ENCODE data around the gene DDC. TPM values are rescaled to one million over a fixed set of nuclear protein-coding genes. Genes with fewer than 3 reads are reported as not detected.

DDC gene
- 1 to 10 TPM; 2.3 to 2.5 TPM for total RNA-seq
- 1 to 10 TPM; 1.6 to 1.9 TPM for polyA plus RNA-seq (ENCODE audit: insufficient read length in 2 of 2)
- long read RNA-seq, donor 1 = 0 reads
- long read RNA-seq, donor 2, partial matches to known transcripts = 0 of 1 reads
- long read RNA-seq, donor 2, other reads (novel, unspliced or antisense) = 0 of 1 reads
- long read RNA-seq, donor 3, partial matches to known transcripts = 0 of 1 reads
- long read RNA-seq, donor 3, other reads (novel, unspliced or antisense) = 0 of 1 reads
- long read RNA-seq, donor 4, partial matches to known transcripts = 0 of 1 reads
- long read RNA-seq, donor 4, other reads (novel, unspliced or antisense) = 0 of 1 reads

- Histone ChIP-seq H3K9me3 (ENCODE audit: control insufficient read depth, insufficient read depth, low read length) (no peaks in the 10 kb centered on the region), H3K27me3 (ENCODE audit: control insufficient read depth, insufficient read depth, low read length) (no peaks in the 10 kb centered on the region), H3K4me1 (ENCODE audit: control insufficient read depth, insufficient read depth, low read length) (peaks cover 10% of the 10 kb centered on the region), H3K36me3 (ENCODE audit: control insufficient read depth, insufficient read depth, low read length) (no peaks in the 10 kb centered on the region), H3K4me3 (ENCODE audit: low read depth, low read length) (no peak within 1 kb of the TSS), H3K27ac (ENCODE audit: low read depth, low read length) (no peak within 1 kb of the TSS)
- DNase-seq (ENCODE audit: low read depth in 4 of 6, low spot score in 6 of 6) = no peak
- 81% methylated on average over 3 of the region's 8 CpGs for WGBS (ENCODE audit: insufficient coverage)
Measured at GRCh38 chr7:50564640-50565558, at the start of gene DDC. DDC (minus strand) TSS chr7:50565405; CDS start chr7:50544085, 21,320 bp downstream.

DNA sequence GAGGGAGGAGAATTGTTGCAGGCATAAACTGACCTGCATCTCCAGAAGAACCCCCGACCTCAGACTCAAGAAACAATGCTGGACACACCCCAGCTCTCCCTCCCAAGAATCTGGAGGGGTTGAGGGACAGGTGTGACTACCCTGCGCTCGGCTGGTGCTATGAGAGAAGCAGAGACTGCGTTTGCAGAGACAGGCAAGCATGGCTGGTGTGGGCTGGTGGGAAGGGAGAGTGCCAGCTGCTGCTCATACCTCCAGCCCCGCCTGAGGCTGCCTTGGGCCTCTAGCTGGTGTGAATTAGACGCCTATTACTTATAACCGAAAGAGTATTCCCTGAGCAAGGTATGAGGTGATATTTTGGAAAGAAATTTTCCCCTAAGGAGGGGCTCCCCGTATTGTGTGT is 48.3 kb upstream of the DDC start:
- no peak for DNase-seq (ENCODE audit: low read depth in 4 of 6, low spot score in 6 of 6)
- Histone ChIP-seq H3K27me3 (ENCODE audit: control insufficient read depth, insufficient read depth, low read length) (no peaks in the 10 kb centered on the region), H3K4me1 (ENCODE audit: control insufficient read depth, insufficient read depth, low read length) (no peaks in the 10 kb centered on the region), H3K4me3 (ENCODE audit: low read depth, low read length) (no peak overlapping the region), H3K9me3 (ENCODE audit: control insufficient read depth, insufficient read depth, low read length) (no peaks in the 10 kb centered on the region), H3K36me3 (ENCODE audit: control insufficient read depth, insufficient read depth, low read length) (peaks cover 12% of the 10 kb centered on the region), H3K27ac (ENCODE audit: low read depth, low read length) (no peak overlapping the region)
- WGBS (ENCODE audit: insufficient coverage) = 85% methylated on average over 4 of the region's 8 CpGs

- Histone ChIP-seq H3K36me3 (ENCODE audit: control insufficient read depth, insufficient read depth, low read length) (peaks cover 12% of the 10 kb centered on the region), H3K4me3 (ENCODE audit: low read depth, low read length) (no peak overlapping the region), H3K4me1 (ENCODE audit: control insufficient read depth, insufficient read depth, low read length) (no peaks in the 10 kb centered on the region), H3K27me3 (ENCODE audit: control insufficient read depth, insufficient read depth, low read length) (no peaks in the 10 kb centered on the region), H3K27ac (ENCODE audit: low read depth, low read length) (no peak overlapping the region), H3K9me3 (ENCODE audit: control insufficient read depth, insufficient read depth, low read length) (no peaks in the 10 kb centered on the region)
- DNase-seq (ENCODE audit: low read depth in 4 of 6, low spot score in 6 of 6) = no peak
- 100% methylated on average over 2 of the region's 5 CpGs for WGBS (ENCODE audit: insufficient coverage)
Measured at GRCh38 chr7:50612704-50613103, 47.5 kb upstream of the DDC start.

DNA sequence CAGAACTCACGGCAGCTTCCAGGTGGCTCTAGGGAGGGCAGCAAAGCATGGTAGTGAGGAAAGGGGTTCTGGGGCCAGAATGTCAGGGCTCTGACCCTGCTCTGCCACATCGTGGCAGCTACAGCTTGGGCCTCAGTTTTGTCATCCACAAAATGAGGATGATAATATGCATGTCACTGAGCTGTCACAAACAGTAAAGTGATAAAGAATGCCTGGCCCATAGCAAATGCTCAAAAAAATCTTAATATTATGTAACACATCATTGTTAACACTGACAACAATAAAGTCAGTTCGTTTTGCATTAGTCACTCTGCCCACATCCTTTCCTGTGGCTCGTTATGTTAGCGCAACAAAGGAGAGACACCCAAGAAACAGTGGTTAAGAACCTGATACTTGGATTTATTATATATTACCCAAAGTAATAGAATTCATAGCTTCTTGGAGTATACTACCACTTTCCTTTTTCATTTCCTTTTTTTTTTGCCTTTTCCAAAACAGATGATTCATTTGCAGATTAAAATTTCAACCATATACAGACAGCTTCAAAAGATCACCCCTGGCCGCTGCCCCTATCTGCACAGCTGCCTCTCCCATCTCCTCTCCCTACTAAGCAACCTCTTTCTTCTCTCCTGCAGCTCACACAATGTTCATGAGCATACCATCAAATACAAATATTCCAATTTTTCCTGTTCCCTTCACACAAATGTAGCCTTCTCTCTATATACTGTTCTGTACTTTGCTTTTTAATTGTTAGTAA is 45.5 kb upstream of the DDC start:
- WGBS (ENCODE audit: insufficient coverage) = 96% methylated on average over 3 of the region's 6 CpGs
- peaks cover 17% of the 10 kb centered on the region for H3K36me3 ChIP-seq (ENCODE audit: control insufficient read depth, insufficient read depth, low read length)
- no peak overlapping the region for H3K4me3 ChIP-seq (ENCODE audit: low read depth, low read length)
- no peaks in the 10 kb centered on the region for H3K27me3 ChIP-seq (ENCODE audit: control insufficient read depth, insufficient read depth, low read length)
- no peaks in the 10 kb centered on the region for H3K9me3 ChIP-seq (ENCODE audit: control insufficient read depth, insufficient read depth, low read length)
- H3K4me1 ChIP-seq (ENCODE audit: control insufficient read depth, insufficient read depth, low read length) = no peaks in the 10 kb centered on the region
- no peak for DNase-seq (ENCODE audit: low read depth in 4 of 6, low spot score in 6 of 6)
- H3K27ac ChIP-seq (ENCODE audit: low read depth, low read length) = no peak overlapping the region

- Histone ChIP-seq H3K27ac (ENCODE audit: low read depth, low read length) (no peak overlapping the region), H3K4me1 (ENCODE audit: control insufficient read depth, insufficient read depth, low read length) (no peaks in the 10 kb centered on the region), H3K9me3 (ENCODE audit: control insufficient read depth, insufficient read depth, low read length) (no peaks in the 10 kb centered on the region), H3K36me3 (ENCODE audit: control insufficient read depth, insufficient read depth, low read length) (peaks cover 24% of the 10 kb centered on the region), H3K4me3 (ENCODE audit: low read depth, low read length) (no peak overlapping the region), H3K27me3 (ENCODE audit: control insufficient read depth, insufficient read depth, low read length) (no peaks in the 10 kb centered on the region)
- 100% methylated on average over 5 of the region's 9 CpGs for WGBS (ENCODE audit: insufficient coverage)
- DNase-seq (ENCODE audit: low read depth in 4 of 6, low spot score in 6 of 6) = no peak
Measured at GRCh38 chr7:50608196-50608906, 43.1 kb upstream of the DDC start.

- no peak overlapping the region for H3K27ac ChIP-seq (ENCODE audit: low read depth, low read length)
- H3K36me3 ChIP-seq (ENCODE audit: control insufficient read depth, insufficient read depth, low read length) = peaks cover 27% of the 10 kb centered on the region
- H3K27me3 ChIP-seq (ENCODE audit: control insufficient read depth, insufficient read depth, low read length) = no peaks in the 10 kb centered on the region
- WGBS (ENCODE audit: insufficient coverage) = 84% methylated on average over 5 of the region's 6 CpGs
- no peaks in the 10 kb centered on the region for H3K9me3 ChIP-seq (ENCODE audit: control insufficient read depth, insufficient read depth, low read length)
- H3K4me3 ChIP-seq (ENCODE audit: low read depth, low read length) = no peak overlapping the region
- peak in 1 of 6 donors; percentile 24 for DNase-seq (ENCODE audit: low read depth in 4 of 6, low spot score in 6 of 6)
- H3K4me1 ChIP-seq (ENCODE audit: control insufficient read depth, insufficient read depth, low read length) = no peaks in the 10 kb centered on the region
Measured at GRCh38 chr7:50607524-50608125, 42.4 kb upstream of the DDC start.

DNA sequence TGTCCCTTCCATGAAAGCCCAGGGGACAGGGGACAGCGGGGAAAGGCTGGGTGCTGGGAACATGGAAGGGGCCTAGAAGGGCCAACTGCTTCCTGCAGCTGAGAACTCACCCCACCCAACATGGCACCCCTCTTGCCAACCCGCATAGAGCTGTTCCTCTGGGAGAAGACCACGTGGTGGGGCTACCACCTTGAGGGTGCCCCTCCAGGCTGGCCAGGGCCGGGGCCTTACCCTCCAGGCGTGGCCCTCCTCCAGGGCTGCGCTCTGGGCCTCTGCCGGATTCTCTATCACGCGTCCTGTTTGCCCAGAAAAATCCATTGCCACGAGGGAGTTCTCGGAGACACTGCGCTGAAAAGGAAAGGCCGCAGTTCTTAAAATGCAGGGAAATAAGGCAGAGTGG is 39.9 kb upstream of the DDC start:
- Histone ChIP-seq H3K36me3 (ENCODE audit: control insufficient read depth, insufficient read depth, low read length) (peaks cover 24% of the 10 kb centered on the region), H3K27me3 (ENCODE audit: control insufficient read depth, insufficient read depth, low read length) (no peaks in the 10 kb centered on the region), H3K4me3 (ENCODE audit: low read depth, low read length) (no peak overlapping the region), H3K4me1 (ENCODE audit: control insufficient read depth, insufficient read depth, low read length) (no peaks in the 10 kb centered on the region), H3K27ac (ENCODE audit: low read depth, low read length) (no peak overlapping the region), H3K9me3 (ENCODE audit: control insufficient read depth, insufficient read depth, low read length) (no peaks in the 10 kb centered on the region)
- 94% methylated on average over 12 of the region's 13 CpGs for WGBS (ENCODE audit: insufficient coverage)
- no peak for DNase-seq (ENCODE audit: low read depth in 4 of 6, low spot score in 6 of 6)

- H3K4me1 ChIP-seq (ENCODE audit: control insufficient read depth, insufficient read depth, low read length) = peaks cover 5% of the 10 kb centered on the region
- H3K27ac ChIP-seq (ENCODE audit: low read depth, low read length) = no peak overlapping the region
- no peaks in the 10 kb centered on the region for H3K27me3 ChIP-seq (ENCODE audit: control insufficient read depth, insufficient read depth, low read length)
- no peak for DNase-seq (ENCODE audit: low read depth in 4 of 6, low spot score in 6 of 6)
- no peak overlapping the region for H3K4me3 ChIP-seq (ENCODE audit: low read depth, low read length)
- 72% methylated on average over 4 of the region's 7 CpGs for WGBS (ENCODE audit: insufficient coverage)
- no peaks in the 10 kb centered on the region for H3K9me3 ChIP-seq (ENCODE audit: control insufficient read depth, insufficient read depth, low read length)
- peaks cover 24% of the 10 kb centered on the region for H3K36me3 ChIP-seq (ENCODE audit: control insufficient read depth, insufficient read depth, low read length)
Measured at GRCh38 chr7:50603287-50603686, 38.1 kb upstream of the DDC start.

- H3K36me3 ChIP-seq (ENCODE audit: control insufficient read depth, insufficient read depth, low read length) = peaks cover 15% of the 10 kb centered on the region
- no peaks in the 10 kb centered on the region for H3K9me3 ChIP-seq (ENCODE audit: control insufficient read depth, insufficient read depth, low read length)
- H3K4me3 ChIP-seq (ENCODE audit: low read depth, low read length) = no peak overlapping the region
- peak in 1 of 6 donors; percentile 68 for DNase-seq (ENCODE audit: low read depth in 4 of 6, low spot score in 6 of 6)
- WGBS (ENCODE audit: insufficient coverage) = 86% methylated on average over 12 of the region's 12 CpGs
- peaks cover 5% of the 10 kb centered on the region for H3K4me1 ChIP-seq (ENCODE audit: control insufficient read depth, insufficient read depth, low read length)
- no peak overlapping the region for H3K27ac ChIP-seq (ENCODE audit: low read depth, low read length)
- H3K27me3 ChIP-seq (ENCODE audit: control insufficient read depth, insufficient read depth, low read length) = no peaks in the 10 kb centered on the region
Measured at GRCh38 chr7:50599385-50599784, 34.2 kb upstream of the DDC start.

Measured in spinal cord (tissue), 10 donors.